Lower leg skin (tissue), 3 donors: ENCODE results near the gene EYS.

Experiments
- POLR2A ChIP-seq, 2 donors: fragments of 450-650 bp; IDR thresholded peaks; one replicate each; pipeline ENCODE4 v1.6.1; 2016 to 2017; ENCODE audit warnings: antibody characterized with exemption in 2 of 2, mild to moderate bottlenecking in 1 of 2, moderate library complexity in 1 of 2
- TF ChIP-seq, protein P1 (sequence below), 3 donors: fragments of 450-650 bp; IDR thresholded peaks; one replicate each; pipeline ENCODE4 v1.5.1; 2016; ENCODE audit warnings: antibody characterized with exemption in 3 of 3, mild to moderate bottlenecking in 3 of 3, moderate library complexity in 2 of 3

DNA sequence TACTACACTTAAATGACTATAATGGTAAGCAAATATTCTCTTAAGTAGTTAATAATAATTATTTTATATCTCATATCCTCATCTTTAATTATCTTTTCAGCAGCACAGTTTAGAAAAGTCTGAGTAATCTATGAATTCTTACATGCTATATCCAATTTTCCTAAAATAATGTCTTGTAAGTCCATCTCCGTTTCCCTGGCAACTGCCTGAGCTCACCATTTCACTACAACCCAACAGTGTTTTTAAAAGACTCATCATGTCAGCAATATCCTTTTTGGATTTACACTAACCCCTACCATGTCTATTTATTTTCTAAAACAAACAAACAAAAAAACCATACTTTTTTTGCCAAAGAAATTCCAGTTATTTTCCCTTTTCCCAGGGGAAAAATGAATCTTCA, 859.6 kb downstream of the EYS start:
- TF ChIP-seq, protein P1, sequence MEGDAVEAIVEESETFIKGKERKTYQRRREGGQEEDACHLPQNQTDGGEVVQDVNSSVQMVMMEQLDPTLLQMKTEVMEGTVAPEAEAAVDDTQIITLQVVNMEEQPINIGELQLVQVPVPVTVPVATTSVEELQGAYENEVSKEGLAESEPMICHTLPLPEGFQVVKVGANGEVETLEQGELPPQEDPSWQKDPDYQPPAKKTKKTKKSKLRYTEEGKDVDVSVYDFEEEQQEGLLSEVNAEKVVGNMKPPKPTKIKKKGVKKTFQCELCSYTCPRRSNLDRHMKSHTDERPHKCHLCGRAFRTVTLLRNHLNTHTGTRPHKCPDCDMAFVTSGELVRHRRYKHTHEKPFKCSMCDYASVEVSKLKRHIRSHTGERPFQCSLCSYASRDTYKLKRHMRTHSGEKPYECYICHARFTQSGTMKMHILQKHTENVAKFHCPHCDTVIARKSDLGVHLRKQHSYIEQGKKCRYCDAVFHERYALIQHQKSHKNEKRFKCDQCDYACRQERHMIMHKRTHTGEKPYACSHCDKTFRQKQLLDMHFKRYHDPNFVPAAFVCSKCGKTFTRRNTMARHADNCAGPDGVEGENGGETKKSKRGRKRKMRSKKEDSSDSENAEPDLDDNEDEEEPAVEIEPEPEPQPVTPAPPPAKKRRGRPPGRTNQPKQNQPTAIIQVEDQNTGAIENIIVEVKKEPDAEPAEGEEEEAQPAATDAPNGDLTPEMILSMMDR (IDR thresholded peaks at IDR 0.05): no peak
- no peak for TF ChIP-seq POLR2A (IDR thresholded peaks at IDR 0.05)
